Measurements from ENCODE around the gene CERS1. TPM values are rescaled to one million over a fixed set of nuclear protein-coding genes. Genes with fewer than 3 reads are reported as not detected.

Gene CERS1
- polyA plus RNA-seq, 3 donors: not detected

DNA sequence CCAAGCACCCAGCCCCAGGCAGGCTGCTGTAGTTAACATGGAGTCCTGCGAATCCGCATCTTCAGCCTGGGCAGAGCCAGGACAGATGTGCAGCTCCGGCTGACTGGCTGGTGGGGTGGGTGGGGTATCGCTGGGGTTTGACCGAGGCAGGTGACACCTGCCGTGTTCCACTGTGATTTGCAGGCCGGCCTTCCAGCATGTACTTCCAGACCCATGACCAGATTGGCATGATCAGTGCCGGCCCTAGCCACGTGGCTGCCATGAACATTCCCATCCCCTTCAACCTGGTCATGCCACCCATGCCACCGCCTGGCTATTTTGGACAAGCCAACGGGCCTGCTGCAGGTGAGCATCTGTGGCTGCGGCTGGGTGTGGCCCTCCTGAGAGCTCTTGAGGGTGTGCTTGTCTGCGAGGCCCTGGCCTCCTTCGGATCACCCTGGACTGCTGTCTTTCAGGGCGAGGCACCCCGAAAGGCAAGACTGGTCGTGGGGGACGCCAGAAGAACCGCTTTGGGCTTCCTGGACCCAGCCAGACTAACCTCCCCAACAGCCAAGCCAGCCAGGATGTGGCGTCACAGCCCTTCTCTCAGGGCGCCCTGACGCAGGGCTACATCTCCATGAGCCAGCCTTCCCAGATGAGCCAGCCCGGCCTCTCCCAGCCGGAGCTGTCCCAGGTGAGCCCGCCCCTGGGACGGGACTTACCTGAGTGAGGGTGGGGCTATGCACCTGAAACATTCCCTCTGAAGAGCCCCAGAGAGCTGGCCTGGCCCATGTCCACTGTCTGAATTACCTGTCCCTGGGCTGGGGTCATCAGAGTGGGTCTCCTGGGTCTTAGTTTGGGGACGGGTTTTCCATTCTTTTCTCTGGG, 30.6 kb downstream of the CERS1 start:
- peaks cover 73 to 81% of the 10 kb centered on the region in 2 donors for H3K36me3 Mint-ChIP-seq
- peak overlapping the region in 3 of 7 donors; percentile 47 to 75 (median 65) for H3K27ac Mint-ChIP-seq

DNA sequence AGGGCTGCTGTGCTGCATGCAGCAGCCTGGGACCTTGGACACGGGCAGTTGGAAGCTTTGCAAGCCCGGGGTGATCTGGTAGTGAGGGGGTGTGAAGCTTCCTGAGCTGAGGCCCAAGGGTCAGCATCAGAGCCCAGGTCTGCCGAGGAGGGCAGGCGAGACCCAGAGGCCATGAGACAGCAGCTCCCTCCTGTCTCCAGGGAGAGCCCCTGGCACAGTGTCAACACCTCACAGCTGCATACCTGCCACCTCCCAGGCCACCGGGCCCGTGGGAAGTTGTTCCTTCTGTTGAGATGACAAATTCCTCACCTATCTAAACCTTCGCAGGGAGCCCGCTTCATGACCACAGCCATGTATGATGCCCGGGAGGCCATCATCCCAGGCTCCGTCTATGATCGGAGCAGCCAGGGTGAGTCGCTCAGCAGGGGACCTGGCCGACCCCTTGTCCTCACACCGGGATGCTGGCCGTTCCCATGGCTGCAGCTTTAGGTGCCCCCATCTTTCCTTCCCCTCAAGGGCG, 32.1 kb downstream of the CERS1 start:
- Histone ChIP-seq H3K27ac (ENCODE audit: low read depth in 1 of 2, low read length in 2 of 2) (no peak overlapping the region), H3K27me3 (ENCODE audit: control insufficient read depth in 2 of 2, insufficient read depth in 2 of 2, low read length in 2 of 2) (peaks cover 0 to 4% of the 10 kb centered on the region in 2 donors), H2AFZ (ENCODE audit: insufficient read depth, low read depth, low read length, poor library complexity, severe bottlenecking) (no peak overlapping the region), H3K9me3 (replicated peaks in 1 of 2; ENCODE audit: control insufficient read depth in 1 of 2, insufficient read depth in 1 of 2, low read length in 2 of 2) (no peaks in the 10 kb centered on the region), H3K4me3 (replicated peaks in 1 of 3; ENCODE audit: low read depth in 2 of 3, low read length in 3 of 3) (no peak overlapping the region), H3K4me2 (replicated peaks; ENCODE audit: extremely low read depth, low read length, poor library complexity, severe bottlenecking) (no peak overlapping the region), H3K9ac (ENCODE audit: insufficient read depth, low read length, poor library complexity, severe bottlenecking) (no peak overlapping the region), H4K20me1 (ENCODE audit: insufficient read depth, low read length) (peaks cover 98% of the 10 kb centered on the region), H3K36me3 (replicated peaks in 1 of 2; ENCODE audit: control insufficient read depth in 1 of 2, insufficient read depth in 2 of 2, low read length in 2 of 2) (peaks cover 85 to 93% of the 10 kb centered on the region in 2 donors), H3K4me1 (ENCODE audit: control insufficient read depth in 1 of 2, insufficient read depth in 2 of 2, low read length in 2 of 2) (peaks cover 4 to 8% of the 10 kb centered on the region in 2 donors), H3K79me2 (ENCODE audit: insufficient read depth, low read length) (peaks cover 7% of the 10 kb centered on the region)
- Mint-ChIP-seq H3K4me1 (peaks cover 6% of the 10 kb centered on the region), H3K27ac (peak overlapping the region in 1 of 7 donors; percentile 61), H3K27me3 (ENCODE audit: low read depth in 3 of 3) (peaks cover 7 to 15% (median 9%) of the 10 kb centered on the region in 3 donors), H3K9me3 (peaks cover 0 to 5% (median 0%) of the 10 kb centered on the region in 7 donors), H3K36me3 (peaks cover 86 to 95% of the 10 kb centered on the region in 2 donors), H3K4me3 (no peak overlapping the region)
- intact Hi-C loops (cut with micrococcal nuclease): no loop called here
- TF ChIP-seq, protein P1, sequence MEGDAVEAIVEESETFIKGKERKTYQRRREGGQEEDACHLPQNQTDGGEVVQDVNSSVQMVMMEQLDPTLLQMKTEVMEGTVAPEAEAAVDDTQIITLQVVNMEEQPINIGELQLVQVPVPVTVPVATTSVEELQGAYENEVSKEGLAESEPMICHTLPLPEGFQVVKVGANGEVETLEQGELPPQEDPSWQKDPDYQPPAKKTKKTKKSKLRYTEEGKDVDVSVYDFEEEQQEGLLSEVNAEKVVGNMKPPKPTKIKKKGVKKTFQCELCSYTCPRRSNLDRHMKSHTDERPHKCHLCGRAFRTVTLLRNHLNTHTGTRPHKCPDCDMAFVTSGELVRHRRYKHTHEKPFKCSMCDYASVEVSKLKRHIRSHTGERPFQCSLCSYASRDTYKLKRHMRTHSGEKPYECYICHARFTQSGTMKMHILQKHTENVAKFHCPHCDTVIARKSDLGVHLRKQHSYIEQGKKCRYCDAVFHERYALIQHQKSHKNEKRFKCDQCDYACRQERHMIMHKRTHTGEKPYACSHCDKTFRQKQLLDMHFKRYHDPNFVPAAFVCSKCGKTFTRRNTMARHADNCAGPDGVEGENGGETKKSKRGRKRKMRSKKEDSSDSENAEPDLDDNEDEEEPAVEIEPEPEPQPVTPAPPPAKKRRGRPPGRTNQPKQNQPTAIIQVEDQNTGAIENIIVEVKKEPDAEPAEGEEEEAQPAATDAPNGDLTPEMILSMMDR (IDR thresholded peaks at IDR 0.05): no peak
- DNase-seq: no peak
- WGBS (ENCODE audit: insufficient coverage): 96% methylated on average over 11 of the region's 16 CpGs

More for the DNA sequence above, 30.6 kb downstream of the CERS1 start:
- peaks cover 14 to 28% (median 20%) of the 10 kb centered on the region in 3 donors for H3K27me3 Mint-ChIP-seq (ENCODE audit: low read depth in 3 of 3)
- no peak overlapping the region for H3K27ac ChIP-seq (ENCODE audit: low read depth in 1 of 2, low read length in 2 of 2)
- DNase-seq: no peak
- H3K4me1 Mint-ChIP-seq: peaks cover 6% of the 10 kb centered on the region
- H2AFZ ChIP-seq (ENCODE audit: insufficient read depth, low read depth, low read length, poor library complexity, severe bottlenecking): no peak overlapping the region
- H3K4me1 ChIP-seq (ENCODE audit: control insufficient read depth in 1 of 2, insufficient read depth in 2 of 2, low read length in 2 of 2): peaks cover 11% of the 10 kb centered on the region in 2 donors
- no peak overlapping the region for H3K4me3 ChIP-seq (replicated peaks in 1 of 3; ENCODE audit: low read depth in 2 of 3, low read length in 3 of 3)
- H3K27me3 ChIP-seq (ENCODE audit: control insufficient read depth in 2 of 2, insufficient read depth in 2 of 2, low read length in 2 of 2): peaks cover 0 to 14% of the 10 kb centered on the region in 2 donors
- peaks cover 71 to 79% of the 10 kb centered on the region in 2 donors for H3K36me3 ChIP-seq (replicated peaks in 1 of 2; ENCODE audit: control insufficient read depth in 1 of 2, insufficient read depth in 2 of 2, low read length in 2 of 2)
- H3K9me3 ChIP-seq (replicated peaks in 1 of 2; ENCODE audit: control insufficient read depth in 1 of 2, insufficient read depth in 1 of 2, low read length in 2 of 2): no peaks in the 10 kb centered on the region
- H4K20me1 ChIP-seq (ENCODE audit: insufficient read depth, low read length): peaks cover 87% of the 10 kb centered on the region
- H3K9ac ChIP-seq (ENCODE audit: insufficient read depth, low read length, poor library complexity, severe bottlenecking): no peak overlapping the region
- no peak overlapping the region for H3K4me3 Mint-ChIP-seq
- intact Hi-C loops (cut with micrococcal nuclease): no loop called here
- peaks cover 0 to 5% (median 0%) of the 10 kb centered on the region in 7 donors for H3K9me3 Mint-ChIP-seq
- peaks cover 7% of the 10 kb centered on the region for H3K79me2 ChIP-seq (ENCODE audit: insufficient read depth, low read length)
- H3K4me2 ChIP-seq (replicated peaks; ENCODE audit: extremely low read depth, low read length, poor library complexity, severe bottlenecking): no peak overlapping the region
- WGBS (ENCODE audit: insufficient coverage): 93% methylated on average over 20 of the region's 27 CpGs
- TF ChIP-seq, protein P1 (IDR thresholded peaks at IDR 0.05): no peak

Data from CD14-positive monocyte (primary cell).